Stimulated activated naive CD4-positive, alpha-beta T cell (primary cell): ENCODE measurements around the gene FBXO17.

ENCODE experiments used
- DNase-seq, 6 experiments: peaks; one replicate each; lab custom pipeline; 2025; lab: John Stamatoyannopoulos, UW

FBXO17 gene

GRCh38 chr19:38917516-38917915 lies 58.0 kb downstream of the FBXO17 start:
- no peak for DNase-seq

GRCh38 chr19:38915329-38916321 lies 59.9 kb downstream of the FBXO17 start:
- DNase-seq, result no peak

- DNase-seq, result no peak
Measured at GRCh38 chr19:38913958-38914357, 61.6 kb downstream of the FBXO17 start.

- no peak for DNase-seq
Measured at GRCh38 chr19:38912600-38913514, 62.7 kb downstream of the FBXO17 start.

- no peak for DNase-seq
Measured at GRCh38 chr19:38911388-38912001, 64.0 kb downstream of the FBXO17 start.

GRCh38 chr19:38910488-38910887 lies 65.1 kb downstream of the FBXO17 start:
- no peak for DNase-seq

- peak in 1 of 6 experiments; percentile 8 for DNase-seq
Measured at GRCh38 chr19:38908911-38909310, 66.6 kb downstream of the FBXO17 start.

GRCh38 chr19:38907670-38908069 lies 67.9 kb downstream of the FBXO17 start:
- DNase-seq, result no peak

GRCh38 chr19:38907227-38907626 lies 68.3 kb downstream of the FBXO17 start:
- no peak for DNase-seq

- no peak for DNase-seq
Measured at GRCh38 chr19:38905620-38906019, 69.9 kb downstream of the FBXO17 start.

GRCh38 chr19:38904581-38905539 lies 70.7 kb downstream of the FBXO17 start:
- no peak for DNase-seq

- DNase-seq, result no peak
Measured at GRCh38 chr19:38901683-38902082, 73.9 kb downstream of the FBXO17 start.

GRCh38 chr19:38900743-38901190 lies 74.8 kb downstream of the FBXO17 start:
- no peak for DNase-seq

GRCh38 chr19:38900202-38900629 lies 75.3 kb downstream of the FBXO17 start:
- DNase-seq, result no peak

GRCh38 chr19:38899447-38900201 lies 75.9 kb downstream of the FBXO17 start, which contains the start of the genes NFKBIB and SIRT2:
Gene NFKBIB, plus strand, starts transcription at chr19:38899969. Its CDS starts 64 bp downstream, at chr19:38900033.
Gene SIRT2, minus strand, starts transcription at chr19:38899618. Its CDS starts 97 bp downstream, at chr19:38899521.
- peak; percentile 95 to 100 (median 98) for DNase-seq

- no peak for DNase-seq
Measured at GRCh38 chr19:38898788-38899446, 76.6 kb downstream of the FBXO17 start.

- no peak for DNase-seq
Measured at GRCh38 chr19:38894968-38895367, 80.6 kb downstream of the FBXO17 start.

- no peak for DNase-seq
Measured at GRCh38 chr19:38893341-38893771, 82.2 kb downstream of the FBXO17 start.

- DNase-seq, result no peak
Measured at GRCh38 chr19:38892841-38893240, 82.7 kb downstream of the FBXO17 start.
